Measurements from ENCODE around the gene GPR50. TPM values are rescaled to one million over a fixed set of nuclear protein-coding genes. Genes with fewer than 3 reads are reported as not detected.
A peak's percentile ranks its signal among the peaks of the same experiment; 100 is the strongest.

Gene GPR50
- total RNA-seq (not detected), polyA plus RNA-seq (not detected), total RNA-seq (not detected)

- Histone ChIP-seq H3K27me3 (ENCODE audit: control insufficient read depth in 2 of 2, insufficient read depth in 2 of 2, low read length in 2 of 2) (no peaks in the 10 kb centered on the region), H3K4me1 (ENCODE audit: control insufficient read depth in 2 of 2, insufficient read depth in 2 of 2, low read length in 2 of 2) (no peaks in the 10 kb centered on the region), H3K4me3 (ENCODE audit: low read length) (no peak within 1 kb of the TSS), H3K36me3 (ENCODE audit: control insufficient read depth in 2 of 3, insufficient read depth in 3 of 3, low read length in 3 of 3) (no peaks in the 10 kb centered on the region), H3K9me3 (ENCODE audit: control insufficient read depth in 2 of 3, low read length in 3 of 3) (peaks cover 0 to 3% (median 0%) of the 10 kb centered on the region in 3 experiments), H3K27ac (ENCODE audit: low read depth, low read length) (no peak within 1 kb of the TSS)
- no peak within 1 kb of the TSS for H3K27ac Mint-ChIP-seq
- ATAC-seq: no peak
- no peaks in the 10 kb centered on the region for H3K36me3 Mint-ChIP-seq
- H3K4me3 Mint-ChIP-seq: peak within 1 kb of the TSS in 2 of 10 donors; percentile 50 to 80
- peaks cover 0 to 20% (median 7%) of the 10 kb centered on the region in 7 donors for H3K4me1 Mint-ChIP-seq
- peaks cover 44 to 69% (median 51%) of the 10 kb centered on the region in 5 donors for H3K27me3 Mint-ChIP-seq
- ChIA-PET POLR2A (no interaction called here), CTCF (no interaction called here)
- DNase-seq: no peak
- H3K9me3 Mint-ChIP-seq: peaks cover 0 to 5% (median 0%) of the 10 kb centered on the region in 11 donors
- intact Hi-C loops (cut with micrococcal nuclease): no loop called here
Observed at GRCh38 chrX:151176231-151176750, at the start of gene GPR50. GPR50 (plus strand) TSS chrX:151176584; CDS start chrX:151176722, 138 bp downstream.

- ATAC-seq (no peak), DNase-seq (no peak)
- Histone ChIP-seq H3K4me1 (ENCODE audit: control insufficient read depth in 2 of 2, insufficient read depth in 2 of 2, low read length in 2 of 2) (no peaks in the 10 kb centered on the region), H3K9me3 (ENCODE audit: control insufficient read depth in 2 of 3, low read length in 3 of 3) (no peaks in the 10 kb centered on the region), H3K4me3 (ENCODE audit: low read length) (no peak overlapping the region), H3K27ac (ENCODE audit: low read depth, low read length) (no peak overlapping the region), H3K27me3 (ENCODE audit: control insufficient read depth in 2 of 2, insufficient read depth in 2 of 2, low read length in 2 of 2) (no peaks in the 10 kb centered on the region), H3K36me3 (ENCODE audit: control insufficient read depth in 2 of 3, insufficient read depth in 3 of 3, low read length in 3 of 3) (no peaks in the 10 kb centered on the region)
- ChIA-PET CTCF (no interaction called here), POLR2A (no interaction called here)
- Mint-ChIP-seq H3K4me3 (no peak overlapping the region), H3K36me3 (no peaks in the 10 kb centered on the region), H3K4me1 (no peaks in the 10 kb centered on the region), H3K27me3 (no peaks in the 10 kb centered on the region), H3K27ac (no peak overlapping the region), H3K9me3 (no peaks in the 10 kb centered on the region)
- intact Hi-C loops (cut with micrococcal nuclease): no loop called here
Observed at GRCh38 chrX:151132531-151132930, 43.9 kb upstream of the GPR50 start.

GRCh38 chrX:151151665-151152267 is 24.6 kb upstream of the GPR50 start:
- Histone ChIP-seq H3K4me3 (ENCODE audit: low read length) (no peak overlapping the region), H3K9me3 (ENCODE audit: control insufficient read depth in 2 of 3, low read length in 3 of 3) (no peaks in the 10 kb centered on the region), H3K27me3 (ENCODE audit: control insufficient read depth in 2 of 2, insufficient read depth in 2 of 2, low read length in 2 of 2) (no peaks in the 10 kb centered on the region), H3K4me1 (ENCODE audit: control insufficient read depth in 2 of 2, insufficient read depth in 2 of 2, low read length in 2 of 2) (no peaks in the 10 kb centered on the region), H3K27ac (ENCODE audit: low read depth, low read length) (no peak overlapping the region), H3K36me3 (ENCODE audit: control insufficient read depth in 2 of 3, insufficient read depth in 3 of 3, low read length in 3 of 3) (no peaks in the 10 kb centered on the region)
- Mint-ChIP-seq H3K27ac (no peak overlapping the region), H3K4me1 (no peaks in the 10 kb centered on the region), H3K27me3 (peaks cover 14 to 26% (median 17%) of the 10 kb centered on the region in 5 donors), H3K36me3 (no peaks in the 10 kb centered on the region), H3K9me3 (peaks cover 0 to 2% (median 0%) of the 10 kb centered on the region in 11 donors), H3K4me3 (no peak overlapping the region)
- ChIA-PET POLR2A (no interaction called here), CTCF (interaction anchor here (1.0 kb wide), 1 partner anchor 1481 kb away, joined by 4 read pairs; no protein-coding TSS in a partner anchor)
- intact Hi-C loops (cut with micrococcal nuclease): loop anchor here (1.0 to 5.0 kb wide), 4 partner anchors 211 to 571 kb away; no protein-coding TSS in a partner anchor
- peak in 6 of 9 donors; percentile 19 to 47 (median 38) for DNase-seq
- ATAC-seq: peak; percentile 37

DNA sequence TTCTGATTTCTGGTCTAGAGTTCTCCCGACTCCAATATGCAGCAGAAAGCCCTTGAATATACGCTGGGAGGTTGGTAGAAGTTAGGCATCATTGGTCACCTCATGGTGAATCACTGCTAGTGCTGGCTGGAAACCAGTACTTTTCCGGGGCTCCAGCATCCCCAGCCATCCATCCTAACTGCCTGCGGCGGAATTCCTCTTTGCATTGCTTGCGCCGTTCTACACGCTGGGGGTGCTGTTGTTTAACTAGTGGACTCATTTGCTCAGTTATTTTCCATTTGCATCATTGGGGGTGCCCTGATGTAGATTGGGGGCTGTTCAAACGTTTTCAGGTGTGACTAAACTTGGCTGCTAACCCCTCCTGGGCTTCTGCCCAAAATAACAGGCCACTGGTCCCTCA is 23.3 kb upstream of the GPR50 start:
- peaks cover 8 to 21% (median 12%) of the 10 kb centered on the region in 5 donors for H3K27me3 Mint-ChIP-seq
- no peak overlapping the region for H3K27ac ChIP-seq (ENCODE audit: low read depth, low read length)
- no peaks in the 10 kb centered on the region for H3K4me1 ChIP-seq (ENCODE audit: control insufficient read depth in 2 of 2, insufficient read depth in 2 of 2, low read length in 2 of 2)
- CTCF ChIA-PET: no interaction called here
- H3K9me3 ChIP-seq (ENCODE audit: control insufficient read depth in 2 of 3, low read length in 3 of 3): no peaks in the 10 kb centered on the region
- no peaks in the 10 kb centered on the region for H3K36me3 Mint-ChIP-seq
- H3K4me3 Mint-ChIP-seq: no peak overlapping the region
- no peak overlapping the region for H3K4me3 ChIP-seq (ENCODE audit: low read length)
- no peaks in the 10 kb centered on the region for H3K27me3 ChIP-seq (ENCODE audit: control insufficient read depth in 2 of 2, insufficient read depth in 2 of 2, low read length in 2 of 2)
- ATAC-seq (no peak), DNase-seq (no peak)
- H3K9me3 Mint-ChIP-seq: peaks cover 0 to 2% (median 0%) of the 10 kb centered on the region in 11 donors
- intact Hi-C loops (cut with micrococcal nuclease): loop anchor here (5.0 kb wide), 2 partner anchors 209 to 334 kb away; no protein-coding TSS in a partner anchor
- no peak overlapping the region for H3K27ac Mint-ChIP-seq
- POLR2A ChIA-PET: no interaction called here
- no peaks in the 10 kb centered on the region for H3K4me1 Mint-ChIP-seq
- H3K36me3 ChIP-seq (ENCODE audit: control insufficient read depth in 2 of 3, insufficient read depth in 3 of 3, low read length in 3 of 3): no peaks in the 10 kb centered on the region

- H3K9me3 ChIP-seq (ENCODE audit: control insufficient read depth in 2 of 3, low read length in 3 of 3): no peaks in the 10 kb centered on the region
- Mint-ChIP-seq H3K4me1 (no peaks in the 10 kb centered on the region), H3K9me3 (peaks cover 0 to 2% (median 0%) of the 10 kb centered on the region in 11 donors), H3K4me3 (no peak overlapping the region), H3K36me3 (no peaks in the 10 kb centered on the region), H3K27me3 (peaks cover 7 to 21% (median 12%) of the 10 kb centered on the region in 5 donors), H3K27ac (no peak overlapping the region)
- H3K4me3 ChIP-seq (ENCODE audit: low read length): no peak overlapping the region
- no peaks in the 10 kb centered on the region for H3K36me3 ChIP-seq (ENCODE audit: control insufficient read depth in 2 of 3, insufficient read depth in 3 of 3, low read length in 3 of 3)
- DNase-seq (no peak), ATAC-seq (no peak)
- intact Hi-C loops (cut with micrococcal nuclease): loop anchor here (5.0 kb wide), 2 partner anchors 209 to 334 kb away; no protein-coding TSS in a partner anchor
- ChIA-PET POLR2A (no interaction called here), CTCF (no interaction called here)
- no peak overlapping the region for H3K27ac ChIP-seq (ENCODE audit: low read depth, low read length)
- H3K27me3 ChIP-seq (ENCODE audit: control insufficient read depth in 2 of 2, insufficient read depth in 2 of 2, low read length in 2 of 2): no peaks in the 10 kb centered on the region
- no peaks in the 10 kb centered on the region for H3K4me1 ChIP-seq (ENCODE audit: control insufficient read depth in 2 of 2, insufficient read depth in 2 of 2, low read length in 2 of 2)
Observed at GRCh38 chrX:151153667-151154066, 22.7 kb upstream of the GPR50 start.

GRCh38 chrX:151155234-151155633 is 21.1 kb upstream of the GPR50 start:
- H3K27me3 ChIP-seq (ENCODE audit: control insufficient read depth in 2 of 2, insufficient read depth in 2 of 2, low read length in 2 of 2): no peaks in the 10 kb centered on the region
- no peak overlapping the region for H3K4me3 Mint-ChIP-seq
- DNase-seq: no peak
- no peaks in the 10 kb centered on the region for H3K4me1 ChIP-seq (ENCODE audit: control insufficient read depth in 2 of 2, insufficient read depth in 2 of 2, low read length in 2 of 2)
- CTCF ChIA-PET: no interaction called here
- no peaks in the 10 kb centered on the region for H3K4me1 Mint-ChIP-seq
- H3K36me3 ChIP-seq (ENCODE audit: control insufficient read depth in 2 of 3, insufficient read depth in 3 of 3, low read length in 3 of 3): no peaks in the 10 kb centered on the region
- no peaks in the 10 kb centered on the region for H3K36me3 Mint-ChIP-seq
- no peaks in the 10 kb centered on the region for H3K9me3 ChIP-seq (ENCODE audit: control insufficient read depth in 2 of 3, low read length in 3 of 3)
- POLR2A ChIA-PET: no interaction called here
- H3K27ac ChIP-seq (ENCODE audit: low read depth, low read length): no peak overlapping the region
- H3K27me3 Mint-ChIP-seq: peaks cover 0 to 11% (median 4%) of the 10 kb centered on the region in 5 donors
- no peak for ATAC-seq
- peaks cover 0 to 3% (median 0%) of the 10 kb centered on the region in 11 donors for H3K9me3 Mint-ChIP-seq
- intact Hi-C loops (cut with micrococcal nuclease): no loop called here
- H3K4me3 ChIP-seq (ENCODE audit: low read length): no peak overlapping the region
- no peak overlapping the region for H3K27ac Mint-ChIP-seq

- Mint-ChIP-seq H3K36me3 (no peaks in the 10 kb centered on the region), H3K27ac (no peak overlapping the region), H3K9me3 (peaks cover 0 to 4% (median 0%) of the 10 kb centered on the region in 11 donors), H3K4me1 (no peaks in the 10 kb centered on the region), H3K27me3 (peaks cover 0 to 26% (median 12%) of the 10 kb centered on the region in 5 donors), H3K4me3 (no peak overlapping the region)
- ChIA-PET POLR2A (no interaction called here), CTCF (no interaction called here)
- intact Hi-C loops (cut with micrococcal nuclease): no loop called here
- Histone ChIP-seq H3K27me3 (ENCODE audit: control insufficient read depth in 2 of 2, insufficient read depth in 2 of 2, low read length in 2 of 2) (no peaks in the 10 kb centered on the region), H3K27ac (ENCODE audit: low read depth, low read length) (no peak overlapping the region), H3K4me1 (ENCODE audit: control insufficient read depth in 2 of 2, insufficient read depth in 2 of 2, low read length in 2 of 2) (no peaks in the 10 kb centered on the region), H3K4me3 (ENCODE audit: low read length) (no peak overlapping the region), H3K9me3 (ENCODE audit: control insufficient read depth in 2 of 3, low read length in 3 of 3) (no peaks in the 10 kb centered on the region), H3K36me3 (ENCODE audit: control insufficient read depth in 2 of 3, insufficient read depth in 3 of 3, low read length in 3 of 3) (no peaks in the 10 kb centered on the region)
- ATAC-seq (no peak), DNase-seq (no peak)
Observed at GRCh38 chrX:151161690-151162089, 14.7 kb upstream of the GPR50 start.

All from naive thymus-derived CD4-positive, alpha-beta T cell (primary cell).